HepG2 (cell line): ENCODE measurements around the gene PPP2R2C. TPM values are rescaled to one million over a fixed set of nuclear protein-coding genes. Genes with fewer than 3 reads are reported as not detected.

Experiments
- ATAC-seq: fragments of 200-7000 bp; cut with Tn5 transposase; 3 replicates; pipeline ENCODE4 v1.9.1; 2020; ENCODE audit warnings: mild to moderate bottlenecking, moderate library complexity
- BruUV-seq: library from RNA; stranded (reverse); fragments of 400-500 nt; replicated peaks from 2 replicates; lab custom pipeline; 2021; lab: Mats Ljungman, UMichigan
- CTCF ChIA-PET: fragments of 300-600 bp; formaldehyde crosslinking; extraction: SDS; loops from one replicate; lab custom pipeline; 2021; ENCODE audit warnings: low total read pairs, inconsistent platforms, low intra/inter-chr PET ratio; lab: Yijun Ruan, JAX
- POLR2A ChIA-PET: fragments of 350-600 bp; sonication (Branson Sonifier 250); formaldehyde crosslinking; loops from one replicate; lab custom pipeline; 2020; ENCODE audit warnings: antibody characterized with exemption, inconsistent platforms; lab: Yijun Ruan, JAX
- DNase-seq: peaks from one replicate; pipeline ENCODE4 v3.0.0-alpha.2; 2015; ENCODE audit warnings: low spot score
- FAIRE-seq: peaks from 3 replicates; lab custom pipeline; 2011; peaks lifted over from hg19 to GRCh38; lab: Jason Lieb, UNC
- H2AFZ ChIP-seq: one replicate; pipeline ENCODE4 v1.6.1; 2011; ENCODE audit warnings: low read length, inconsistent platforms
- H3K27ac ChIP-seq: fragments of 300-600 bp; 3 replicates; pipeline ENCODE4 v1.8.0; 2011; ENCODE audit warnings: mixed run types, mild to moderate bottlenecking, mixed read lengths, low read length, inconsistent platforms; ENCODE audit not compliant: insufficient read depth; ENCODE audit errors: extremely low read length
- H3K27me3 ChIP-seq, 2 experiments: fragments of 200-600 bp in 1 of 2; 2 replicates in 1 of 2; 3 replicates in 1 of 2; pipeline versions ENCODE4 v1.6.0 to v1.8.0; 2011; ENCODE audit warnings: low read length in 2 of 2, mild to moderate bottlenecking in 2 of 2, moderate library complexity in 2 of 2, inconsistent platforms in 1 of 2; ENCODE audit not compliant: insufficient read depth in 2 of 2, control insufficient read depth in 1 of 2
- H3K36me3 ChIP-seq, 2 experiments: fragments of 200-600 bp in 1 of 2; replicated peaks in 1 of 2; 2 replicates in 1 of 2; 3 replicates in 1 of 2; pipeline versions ENCODE4 v1.5.1 to v1.8.0; 2011; ENCODE audit warnings: low read length in 2 of 2, inconsistent platforms in 1 of 2; ENCODE audit not compliant: insufficient read depth in 2 of 2, control insufficient read depth in 1 of 2
- H3K4me1 ChIP-seq: 2 replicates; pipeline ENCODE4 v1.5.1; 2012; ENCODE audit warnings: low read length, inconsistent platforms; ENCODE audit not compliant: insufficient read depth
- H3K4me2 ChIP-seq: 2 replicates; pipeline ENCODE4 v1.6.0; 2011; ENCODE audit warnings: low read depth, low read length, inconsistent platforms
- H3K4me3 ChIP-seq, 3 experiments: fragments of 200-600 bp in 1 of 3; sonication (generic), shearing (Covaris generic) in 1 of 3; replicated peaks in 1 of 3; 2 replicates each; pipeline ENCODE4 v1.5.1; 2011 to 2016; ENCODE audit warnings: low read length in 3 of 3, inconsistent platforms in 2 of 3, low read depth in 2 of 3, mild to moderate bottlenecking in 2 of 3, control low read depth in 1 of 3, mixed read lengths in 1 of 3; ENCODE audit not compliant: insufficient read depth in 1 of 3
- H3K79me2 ChIP-seq: one replicate; pipeline ENCODE4 v1.6.1; 2011; ENCODE audit warnings: low read length, inconsistent platforms; ENCODE audit not compliant: insufficient read depth
- H3K9ac ChIP-seq: 2 replicates; pipeline ENCODE4 v1.6.0; 2011; ENCODE audit warnings: mild to moderate bottlenecking, low read depth, low read length, inconsistent platforms; ENCODE audit not compliant: insufficient read depth
- H3K9me3 ChIP-seq: 2 replicates; pipeline ENCODE4 v1.5.1; 2012; ENCODE audit warnings: mild to moderate bottlenecking, low read length
- H4K20me1 ChIP-seq: 2 replicates; pipeline ENCODE4 v1.6.0; 2011; ENCODE audit warnings: inconsistent platforms, mild to moderate bottlenecking, low read length, moderate library complexity; ENCODE audit not compliant: insufficient read depth
- ARID4A ChIP-seq: sonication (generic); formaldehyde crosslinking; IDR thresholded peaks from 2 replicates; pipeline ENCODE4 v1.5.0; 2020; ENCODE audit warnings: mild to moderate bottlenecking, missing genetic modification reagents, borderline replicate concordance
- ARNTL ChIP-seq: sonication (generic); formaldehyde crosslinking; IDR thresholded peaks from 2 replicates; pipeline ENCODE4 v1.4.0; 2020; ENCODE audit warnings: mild to moderate bottlenecking, missing genetic modification reagents
- FOXJ3 ChIP-seq: sonication (generic); formaldehyde crosslinking; IDR thresholded peaks from 2 replicates; pipeline ENCODE4 v1.4.0; 2020; ENCODE audit warnings: missing genetic modification reagents, mild to moderate bottlenecking, borderline replicate concordance
- HDAC1 ChIP-seq: sonication (generic); formaldehyde crosslinking; IDR thresholded peaks from 2 replicates; pipeline ENCODE4 v1.5.1; 2020; ENCODE audit warnings: mild to moderate bottlenecking, missing genetic modification reagents
- HNRNPH1 ChIP-seq: fragments of 200-400 bp; formaldehyde crosslinking; optimal IDR thresholded peaks from 2 replicates; pipeline ENCODE3; 2017; ENCODE audit warnings: mild to moderate bottlenecking, low read depth, low read length
- NR2F1 ChIP-seq, 2 experiments: fragments of 450-650 bp in 1 of 2; formaldehyde crosslinking in 1 of 2; IDR thresholded peaks; 2 replicates each; pipeline versions ENCODE4 v1.5.0 to v1.6.1; 2016 to 2020; ENCODE audit warnings: mild to moderate bottlenecking in 1 of 2, missing compliant biosample characterization in 1 of 2, missing genetic modification reagents in 1 of 2, moderate library complexity in 1 of 2
- POLR2A ChIP-seq, 2 experiments: IDR thresholded peaks; 2 replicates each; pipeline ENCODE4 v1.6.1; 2011; ENCODE audit warnings: low read depth in 2 of 2, low read length in 2 of 2, mild to moderate bottlenecking in 1 of 2, moderate library complexity in 1 of 2; ENCODE audit not compliant: insufficient read depth in 1 of 2
- TMF1 ChIP-seq: sonication (generic); formaldehyde crosslinking; IDR thresholded peaks from 2 replicates; pipeline ENCODE4 v1.8.1; 2022; ENCODE audit warnings: low read depth, missing genetic modification reagents
- ZBTB7A ChIP-seq: sonication (generic); formaldehyde crosslinking; IDR thresholded peaks from 2 replicates; pipeline ENCODE4 v1.8.0; 2022; ENCODE audit warnings: mild to moderate bottlenecking, missing genetic modification reagents
- ZNF362 ChIP-seq: sonication (generic); formaldehyde crosslinking; IDR thresholded peaks from 2 replicates; pipeline ENCODE4 v1.4.0; 2020; ENCODE audit warnings: missing genetic modification reagents, mild to moderate bottlenecking, borderline replicate concordance
- ZNF501 ChIP-seq: sonication (generic); formaldehyde crosslinking; IDR thresholded peaks from 2 replicates; pipeline ENCODE4 v1.5.1; 2020; ENCODE audit warnings: mild to moderate bottlenecking, moderate library complexity, missing genetic modification reagents
- ZNF615 ChIP-seq: sonication (generic); formaldehyde crosslinking; IDR thresholded peaks from 2 replicates; pipeline ENCODE4 v1.5.0; 2020; ENCODE audit warnings: mild to moderate bottlenecking, missing genetic modification reagents, borderline replicate concordance
- WGBS: methylation state at CpG from one replicate; pipeline ENCODE4 v1.1.6; 2017; ENCODE audit warnings: low lambda C conversion rate; 5-methylcytosine and 5-hydroxymethylcytosine counted together
- in situ Hi-C: cut with HindIII; loops from 2 replicates; pipeline ENCODE4 v1.10.0; 2017; ENCODE audit warnings: low pct_unique_long_range_greater_than_20kb; ENCODE audit not compliant: extremely low pct_ligation_motif_present
- intact Hi-C: fragments of 100-400 bp; cut with micrococcal nuclease; formaldehyde crosslinking; loops from one replicate; pipeline ENCODE4 v1.10.0; 2022; ENCODE audit not compliant: unreplicated experiment
- polyA plus RNA-seq, 8 experiments: library from polyadenylated mRNA; depleted of rRNA in 3 of 8; stranded (reverse) in 7 of 8; unstranded in 1 of 8; fragments of >200 nt; fragmentation: Illumina TruSeq in 4 of 8; extraction: Trizol in 4 of 8; gene quantifications; 2 replicates each; pipeline versions ENCODE4 v1.2.1 to v1.2.3, GENCODE V29; 2011 to 2016; ENCODE audit warnings: low read depth in 4 of 8, missing spikeins in 1 of 8, mixed read lengths in 1 of 8; ENCODE audit not compliant: insufficient read depth in 1 of 8
- total RNA-seq, 5 experiments: library from RNA; depleted of rRNA; stranded (reverse); fragments of >200 nt; fragmentation: Illumina TruSeq; extraction: Trizol; gene quantifications; 2 replicates each; pipeline ENCODE4 v1.2.3, GENCODE V29; 2016; ENCODE audit warnings: low read depth in 1 of 5

Gene PPP2R2C
- total and polyA plus RNA-seq, 2 of the 13 experiments (the other 11 are each of a cell fraction or from before 2014, with no cell fraction given), result 0.60 to 8.6 TPM

- TF ChIP-seq ZNF362 (CRISPR knock-in tag), result no peak
- TF ChIP-seq HDAC1, result no peak
- no peak for TF ChIP-seq NR2F1 (CRISPR knock-in tag; IDR thresholded peaks at IDR 0.05)
- TF ChIP-seq TMF1 (CRISPR knock-in tag), result no peak
Observed at GRCh38 chr4:6347511-6348045, 124.8 kb downstream of the PPP2R2C start (continued).

- no peak overlapping the region for H3K27ac ChIP-seq
- BruUV-seq, result no TSS peak
- 29% methylated on average over 2 of the region's 16 CpGs for WGBS
- no peak for FAIRE-seq
- H3K4me1 ChIP-seq, result peaks cover 7% of the 10 kb centered on the region; the same call in 1 of the 2 replicates
- peaks cover 14 to 73% of the 10 kb centered on the region in 2 experiments; a peak in 4 of 5 replicates for H3K27me3 ChIP-seq
- no peaks in the 10 kb centered on the region for H3K9me3 ChIP-seq
- H3K9ac ChIP-seq, result no peak overlapping the region
- CTCF ChIA-PET, result no interaction called here
- intact Hi-C loops (no loop called here), in situ Hi-C loops (no loop called here)
- H4K20me1 ChIP-seq, result no peaks in the 10 kb centered on the region
- POLR2A ChIA-PET, result no interaction called here
- no peak overlapping the region for H3K4me2 ChIP-seq
- no peaks in the 10 kb centered on the region for H3K79me2 ChIP-seq
- H3K36me3 ChIP-seq, result no peaks in the 10 kb centered on the region
- no peak overlapping the region for H3K4me3 ChIP-seq
- no peak for DNase-seq
- no peak overlapping the region for H2AFZ ChIP-seq
- ATAC-seq, result no peak
- TF ChIP-seq HNRNPH1, result no peak
- TF ChIP-seq ARID4A, result no peak
- TF ChIP-seq ZNF615, result no peak
- TF ChIP-seq ZBTB7A (CRISPR knock-in tag), result no peak
- TF ChIP-seq ARNTL (CRISPR knock-in tag), result no peak
- no peak for TF ChIP-seq FOXJ3
- TF ChIP-seq ZNF501 (CRISPR knock-in tag), result no peak
- no peak for TF ChIP-seq POLR2A (IDR thresholded peaks at IDR 0.05; ENCODE audit: insufficient read depth in 1 of 2, low read depth in 2 of 2, low read length in 2 of 2)
Observed at GRCh38 chr4:6346373-6347110, 125.9 kb downstream of the PPP2R2C start.
